ENCODE measurements around the gene CENPU. TPM values are rescaled to one million over a fixed set of nuclear protein-coding genes. Genes with fewer than 3 reads are reported as not detected.
"Not testable (repeated sequence)": the region's sequence is repeated elsewhere in the genome, so short reads cannot be mapped to it uniquely, and the experiment has no call there.

Gene CENPU
- total and polyA plus RNA-seq, 2 experiments from 2014 or later: 88.3 to 186 TPM

GRCh38 chr4:184740980-184741391 is 7.1 kb upstream of the CENPU start (continued):
- TF ChIP-seq CTCF (conservative IDR thresholded peaks at IDR 0.05; ENCODE audit: low read depth in 2 of 2) (peak; percentile 41 to 47), EZH2 (IDR thresholded peaks at IDR 0.05; ENCODE audit: low read depth, unreplicated experiment) (no peak), STAT1 (IDR thresholded peaks at IDR 0.05; ENCODE audit: unreplicated experiment) (no peak)

GRCh38 chr4:184739575-184739974 is 5.7 kb upstream of the CENPU start:
- not testable (repeated sequence) for H4K20me1 ChIP-seq (replicated peaks; ENCODE audit: insufficient read depth); H2AFZ ChIP-seq; H3K27ac Mint-ChIP-seq; H3K9me2 ChIP-seq (ENCODE audit: insufficient read depth); H3K27me3 ChIP-seq (ENCODE audit: insufficient read depth); H3K27ac ChIP-seq (ENCODE audit: low read depth); H3K4me3 ChIP-seq; H3K27me3 Mint-ChIP-seq (ENCODE audit: insufficient read depth, low read depth, poor library complexity); DNase-seq (ENCODE audit: low spot score); H3K4me1 ChIP-seq (ENCODE audit: insufficient read depth); H3F3A ChIP-seq (replicated peaks; ENCODE audit: low read depth); H3K4me3 Mint-ChIP-seq; H3K4me2 ChIP-seq; ATAC-seq; H3K79me2 ChIP-seq (replicated peaks; ENCODE audit: insufficient read depth); H3K36me3 ChIP-seq (ENCODE audit: insufficient read depth)
- H3K4me1 Mint-ChIP-seq: peaks cover 14% of the 10 kb centered on the region
- peaks cover 27% of the 10 kb centered on the region for H3K36me3 Mint-ChIP-seq (ENCODE audit: low read depth)
- peaks cover 39% of the 10 kb centered on the region for H3K9me3 Mint-ChIP-seq

GRCh38 chr4:184734758-184735157 is 862 bp upstream of the CENPU start:
- Histone ChIP-seq H2AFZ (peak overlapping the region; percentile 35), H3K79me2 (replicated peaks; ENCODE audit: insufficient read depth) (peaks cover 41% of the 10 kb centered on the region), H3K4me2 (peak overlapping the region; percentile 77), H3K4me1 (ENCODE audit: insufficient read depth) (peaks cover 20% of the 10 kb centered on the region), H3K27me3 (ENCODE audit: insufficient read depth) (no peaks in the 10 kb centered on the region), H3K4me3 (peak overlapping the region; percentile 56), H3F3A (replicated peaks; ENCODE audit: low read depth) (no peaks in the 10 kb centered on the region), H4K20me1 (replicated peaks; ENCODE audit: insufficient read depth) (peaks cover 20% of the 10 kb centered on the region), H3K36me3 (ENCODE audit: insufficient read depth) (peaks cover 5% of the 10 kb centered on the region; the same call in 1 of the 2 replicates), H3K9me2 (ENCODE audit: insufficient read depth) (no peaks in the 10 kb centered on the region), H3K27ac (ENCODE audit: low read depth) (0 out of 2 replicates have a peak overlapping the region, but pooled peaks have one; percentile 42)
- Mint-ChIP-seq H3K4me3 (peak overlapping the region; percentile 94), H3K27ac (no peak overlapping the region), H3K36me3 (ENCODE audit: low read depth) (peaks cover 30% of the 10 kb centered on the region), H3K4me1 (peaks cover 42% of the 10 kb centered on the region), H3K9me3 (peaks cover 12% of the 10 kb centered on the region), H3K27me3 (ENCODE audit: insufficient read depth, low read depth, poor library complexity) (peaks cover 5% of the 10 kb centered on the region)
- no peak for ATAC-seq
- DNase-seq (ENCODE audit: low spot score): no peak
- no peak for TF ChIP-seq POLR2AphosphoS5 (IDR thresholded peaks at IDR 0.05; ENCODE audit: low read depth)
- TF ChIP-seq ETS1 (IDR thresholded peaks at IDR 0.05): no peak
- TF ChIP-seq REST (IDR thresholded peaks at IDR 0.05; ENCODE audit: unreplicated experiment): no peak
- TF ChIP-seq ZNF114 (CRISPR knock-in tag; IDR thresholded peaks at IDR 0.05): no peak
- no peak for TF ChIP-seq JUNB (IDR thresholded peaks at IDR 0.05; ENCODE audit: unreplicated experiment)
- no peak for TF ChIP-seq CREB1 (CRISPR knock-in tag; IDR thresholded peaks at IDR 0.05; ENCODE audit: low read depth)
- TF ChIP-seq CTCF (conservative IDR thresholded peaks at IDR 0.05; ENCODE audit: low read depth in 2 of 2): no peak
- TF ChIP-seq STAT1 (IDR thresholded peaks at IDR 0.05; ENCODE audit: unreplicated experiment): no peak
- no peak for TF ChIP-seq NANOG (IDR thresholded peaks at IDR 0.05; ENCODE audit: borderline replicate concordance)

All from GM23338 (cell line).